ENCODE results near the gene BTG2. TPM values are rescaled to one million over a fixed set of nuclear protein-coding genes. Genes with fewer than 3 reads are reported as not detected.

BTG2 gene
- total RNA-seq, 1 donor from 2014 or later, result 2.8 TPM

GRCh38 chr1:203275656-203276272 lies 29.6 kb upstream of the BTG2 start:
- DNase-seq (ENCODE audit: low spot score) (peak; percentile 41), ATAC-seq (no peak)

- DNase-seq (ENCODE audit: low spot score), result peak; percentile 39
These were observed 28.9 kb upstream of the BTG2 start for GRCh38 chr1:203276408-203276807.

GRCh38 chr1:203276916-203277545 lies 28.3 kb upstream of the BTG2 start:
- peak; percentile 45 for DNase-seq (ENCODE audit: low spot score)
- no peak for ATAC-seq

More at GRCh38 chr1:203276408-203276807, 28.9 kb upstream of the BTG2 start:
- no peak for ATAC-seq

GRCh38 chr1:203278082-203278884 lies 27.0 kb upstream of the BTG2 start:
- ATAC-seq (peak; percentile 70), DNase-seq (ENCODE audit: low spot score) (peak; percentile 65)

- ATAC-seq (no peak), DNase-seq (ENCODE audit: low spot score) (no peak)
These were observed 26.4 kb upstream of the BTG2 start for GRCh38 chr1:203278885-203279406.

GRCh38 chr1:203280061-203280460 lies 25.3 kb upstream of the BTG2 start:
- no peak for ATAC-seq
- peak; percentile 29 for DNase-seq (ENCODE audit: low spot score)

GRCh38 chr1:203281033-203281432 lies 24.3 kb upstream of the BTG2 start:
- peak; percentile 27 for DNase-seq (ENCODE audit: low spot score)
- ATAC-seq, result no peak

- DNase-seq (ENCODE audit: low spot score), result peak; percentile 44
- no peak for ATAC-seq
These were observed 23.3 kb upstream of the BTG2 start for GRCh38 chr1:203281851-203282661.

- ATAC-seq, result no peak
- peak; percentile 34 for DNase-seq (ENCODE audit: low spot score)
These were observed 22.4 kb upstream of the BTG2 start for GRCh38 chr1:203282720-203283542.

- no peak for ATAC-seq
- DNase-seq (ENCODE audit: low spot score), result peak; percentile 21
These were observed 21.7 kb upstream of the BTG2 start for GRCh38 chr1:203283597-203283996.

GRCh38 chr1:203284411-203285123 lies 20.8 kb upstream of the BTG2 start:
- ATAC-seq, result no peak
- peak; percentile 46 for DNase-seq (ENCODE audit: low spot score)

- no peak for ATAC-seq
- no peak for DNase-seq (ENCODE audit: low spot score)
These were observed 18.9 kb upstream of the BTG2 start for GRCh38 chr1:203286161-203286984.

- ATAC-seq (peak; percentile 50), DNase-seq (ENCODE audit: low spot score) (no peak)
These were observed 18.0 kb upstream of the BTG2 start for GRCh38 chr1:203287109-203287893.

GRCh38 chr1:203287898-203288297 lies 17.4 kb upstream of the BTG2 start:
- no peak for DNase-seq (ENCODE audit: low spot score)
- no peak for ATAC-seq

GRCh38 chr1:203288400-203288799 lies 16.9 kb upstream of the BTG2 start:
- DNase-seq (ENCODE audit: low spot score), result no peak

GRCh38 chr1:203289281-203289981 lies 15.9 kb upstream of the BTG2 start:
- DNase-seq (ENCODE audit: low spot score), result no peak
- ATAC-seq, result peak; percentile 15

More at GRCh38 chr1:203288400-203288799, 16.9 kb upstream of the BTG2 start:
- no peak for ATAC-seq

- DNase-seq (ENCODE audit: low spot score) (no peak), ATAC-seq (no peak)
These were observed 15.4 kb upstream of the BTG2 start for GRCh38 chr1:203289982-203290260.

Measured in left lobe of liver (tissue), 2 donors.